ENCODE measurements around the gene TSPAN6. TPM values are rescaled to one million over a fixed set of nuclear protein-coding genes. Genes with fewer than 3 reads are reported as not detected.

TSPAN6 gene
- total RNA-seq, 2 experiments from 2014 or later: 0.17 TPM

GRCh38 chrX:100635989-100636320 is 651 bp downstream of the TSPAN6 start:
- DNase-seq: no peak
- Mint-ChIP-seq H3K4me1 (peaks cover 2% of the 10 kb centered on the region), H3K9me3 (no peaks in the 10 kb centered on the region), H3K27me3 (peaks cover 20% of the 10 kb centered on the region), H3K27ac (no peak overlapping the region), H3K36me3 (no peaks in the 10 kb centered on the region), H3K4me3 (peak overlapping the region; percentile 89)
- POLR2A ChIA-PET: no interaction called here
- no peak for ATAC-seq (ENCODE audit: low read depth)

- Mint-ChIP-seq H3K9me3 (no peaks in the 10 kb centered on the region), H3K36me3 (no peaks in the 10 kb centered on the region), H3K27me3 (peaks cover 20% of the 10 kb centered on the region), H3K4me1 (peaks cover 2% of the 10 kb centered on the region), H3K4me3 (no peak overlapping the region), H3K27ac (no peak overlapping the region)
- POLR2A ChIA-PET: no interaction called here
- no peak for DNase-seq
- no peak for ATAC-seq (ENCODE audit: low read depth)
Measured at GRCh38 chrX:100635040-100635439, 1.6 kb downstream of the TSPAN6 start.

- peak; percentile 36 for ATAC-seq (ENCODE audit: low read depth)
- DNase-seq: no peak
- Mint-ChIP-seq H3K27me3 (peaks cover 8% of the 10 kb centered on the region), H3K9me3 (no peaks in the 10 kb centered on the region), H3K4me3 (peak overlapping the region; percentile 11), H3K4me1 (peaks cover 9% of the 10 kb centered on the region), H3K27ac (no peak overlapping the region), H3K36me3 (no peaks in the 10 kb centered on the region)
- POLR2A ChIA-PET: no interaction called here
Measured at GRCh38 chrX:100625985-100626491, 10.6 kb downstream of the TSPAN6 start.

GRCh38 chrX:100623001-100623400 is 13.6 kb downstream of the TSPAN6 start:
- H3K27me3 Mint-ChIP-seq: peaks cover 2% of the 10 kb centered on the region
- H3K9me3 Mint-ChIP-seq: no peaks in the 10 kb centered on the region
- POLR2A ChIA-PET: no interaction called here
- ATAC-seq (ENCODE audit: low read depth) (no peak), DNase-seq (no peak)
- no peak overlapping the region for H3K27ac Mint-ChIP-seq
- peaks cover 9% of the 10 kb centered on the region for H3K4me1 Mint-ChIP-seq
- H3K4me3 Mint-ChIP-seq: no peak overlapping the region
- H3K36me3 Mint-ChIP-seq: no peaks in the 10 kb centered on the region

GRCh38 chrX:100615005-100615404 is 21.6 kb downstream of the TSPAN6 start:
- Mint-ChIP-seq H3K36me3 (no peaks in the 10 kb centered on the region), H3K9me3 (no peaks in the 10 kb centered on the region), H3K4me1 (no peaks in the 10 kb centered on the region), H3K27ac (no peak overlapping the region), H3K4me3 (no peak overlapping the region), H3K27me3 (peaks cover 4% of the 10 kb centered on the region)
- POLR2A ChIA-PET: no interaction called here
- DNase-seq (no peak), ATAC-seq (ENCODE audit: low read depth) (no peak)

GRCh38 chrX:100611951-100612350 is 24.7 kb downstream of the TSPAN6 start:
- DNase-seq (no peak), ATAC-seq (ENCODE audit: low read depth) (no peak)
- Mint-ChIP-seq H3K27me3 (peaks cover 8% of the 10 kb centered on the region), H3K36me3 (no peaks in the 10 kb centered on the region), H3K27ac (no peak overlapping the region), H3K4me1 (peaks cover 4% of the 10 kb centered on the region), H3K4me3 (no peak overlapping the region), H3K9me3 (no peaks in the 10 kb centered on the region)
- POLR2A ChIA-PET: no interaction called here

- peaks cover 9% of the 10 kb centered on the region for H3K4me1 Mint-ChIP-seq
- no peak overlapping the region for H3K4me3 Mint-ChIP-seq
- ATAC-seq (ENCODE audit: low read depth) (no peak), DNase-seq (no peak)
- no peaks in the 10 kb centered on the region for H3K9me3 Mint-ChIP-seq
- H3K27me3 Mint-ChIP-seq: peaks cover 6% of the 10 kb centered on the region
- no peak overlapping the region for H3K27ac Mint-ChIP-seq
- no peaks in the 10 kb centered on the region for H3K36me3 Mint-ChIP-seq
- POLR2A ChIA-PET: no interaction called here
Measured at GRCh38 chrX:100609591-100609990, 27.0 kb downstream of the TSPAN6 start.

GRCh38 chrX:100606753-100607152 is 29.9 kb downstream of the TSPAN6 start:
- no peak overlapping the region for H3K27ac Mint-ChIP-seq
- H3K27me3 Mint-ChIP-seq: peaks cover 6% of the 10 kb centered on the region
- POLR2A ChIA-PET: no interaction called here
- no peak overlapping the region for H3K4me3 Mint-ChIP-seq
- H3K4me1 Mint-ChIP-seq: peaks cover 9% of the 10 kb centered on the region
- no peak for DNase-seq
- H3K9me3 Mint-ChIP-seq: no peaks in the 10 kb centered on the region
- no peaks in the 10 kb centered on the region for H3K36me3 Mint-ChIP-seq
- ATAC-seq (ENCODE audit: low read depth): no peak

GRCh38 chrX:100600758-100601157 is 35.8 kb downstream of the TSPAN6 start:
- Mint-ChIP-seq H3K4me1 (no peaks in the 10 kb centered on the region), H3K9me3 (no peaks in the 10 kb centered on the region), H3K27me3 (no peaks in the 10 kb centered on the region), H3K27ac (no peak overlapping the region), H3K36me3 (no peaks in the 10 kb centered on the region), H3K4me3 (no peak overlapping the region)
- ATAC-seq (ENCODE audit: low read depth): no peak
- no peak for DNase-seq
- POLR2A ChIA-PET: no interaction called here

GRCh38 chrX:100600340-100600739 is 36.3 kb downstream of the TSPAN6 start:
- no peaks in the 10 kb centered on the region for H3K4me1 Mint-ChIP-seq
- no peaks in the 10 kb centered on the region for H3K9me3 Mint-ChIP-seq
- ATAC-seq (ENCODE audit: low read depth) (no peak), DNase-seq (no peak)
- POLR2A ChIA-PET: no interaction called here
- H3K27ac Mint-ChIP-seq: no peak overlapping the region
- H3K27me3 Mint-ChIP-seq: peaks cover 2% of the 10 kb centered on the region
- no peak overlapping the region for H3K4me3 Mint-ChIP-seq
- no peaks in the 10 kb centered on the region for H3K36me3 Mint-ChIP-seq

GRCh38 chrX:100599456-100599855 is 37.1 kb downstream of the TSPAN6 start:
- Mint-ChIP-seq H3K4me3 (no peak overlapping the region), H3K36me3 (no peaks in the 10 kb centered on the region), H3K27me3 (peaks cover 4% of the 10 kb centered on the region), H3K9me3 (no peaks in the 10 kb centered on the region), H3K27ac (no peak overlapping the region), H3K4me1 (no peaks in the 10 kb centered on the region)
- POLR2A ChIA-PET: no interaction called here
- DNase-seq: no peak
- ATAC-seq (ENCODE audit: low read depth): no peak

GRCh38 chrX:100596601-100597000 is 40.0 kb downstream of the TSPAN6 start:
- H3K9me3 Mint-ChIP-seq: no peaks in the 10 kb centered on the region
- ATAC-seq (ENCODE audit: low read depth) (no peak), DNase-seq (no peak)
- no peaks in the 10 kb centered on the region for H3K36me3 Mint-ChIP-seq
- H3K4me3 Mint-ChIP-seq: no peak overlapping the region
- H3K27me3 Mint-ChIP-seq: peaks cover 6% of the 10 kb centered on the region
- no peaks in the 10 kb centered on the region for H3K4me1 Mint-ChIP-seq
- no peak overlapping the region for H3K27ac Mint-ChIP-seq
- POLR2A ChIA-PET: no interaction called here

GRCh38 chrX:100593581-100593980 is 43.0 kb downstream of the TSPAN6 start:
- H3K27me3 Mint-ChIP-seq: peaks cover 6% of the 10 kb centered on the region
- POLR2A ChIA-PET: no interaction called here
- no peak overlapping the region for H3K4me3 Mint-ChIP-seq

GRCh38 chrX:100593126-100593525 is 43.5 kb downstream of the TSPAN6 start:
- Mint-ChIP-seq H3K9me3 (no peaks in the 10 kb centered on the region), H3K4me3 (no peak overlapping the region), H3K27me3 (peaks cover 6% of the 10 kb centered on the region), H3K4me1 (no peaks in the 10 kb centered on the region), H3K36me3 (no peaks in the 10 kb centered on the region), H3K27ac (no peak overlapping the region)
- POLR2A ChIA-PET: no interaction called here
- DNase-seq (no peak), ATAC-seq (ENCODE audit: low read depth) (no peak)

More at GRCh38 chrX:100593581-100593980, 43.0 kb downstream of the TSPAN6 start:
- H3K4me1 Mint-ChIP-seq: no peaks in the 10 kb centered on the region
- ATAC-seq (ENCODE audit: low read depth) (no peak), DNase-seq (no peak)
- no peaks in the 10 kb centered on the region for H3K36me3 Mint-ChIP-seq
- no peaks in the 10 kb centered on the region for H3K9me3 Mint-ChIP-seq
- H3K27ac Mint-ChIP-seq: no peak overlapping the region

Data from activated naive CD8-positive, alpha-beta T cell treated with anti-CD3 and anti-CD28 coated beads, Interleukin-2, amount 10 ng/mL, durations not matched to agents 7 days and 5 days (primary cell).